AG04450 (cell line): ENCODE data around the gene GRIN2A. TPM values are rescaled to one million over a fixed set of nuclear protein-coding genes. Genes with fewer than 3 reads are reported as not detected.

Source experiments
- CTCF ChIA-PET: fragments of 300-600, 350-600 bp; formaldehyde crosslinking; extraction: SDS; loops from one replicate; lab custom pipeline; 2022; ENCODE audit warnings: antibody characterized with exemption, inconsistent platforms; lab: Charles Lee
- POLR2A ChIA-PET: fragments of 350-600 bp; formaldehyde crosslinking; extraction: SDS; loops from one replicate; lab custom pipeline; 2021; ENCODE audit warnings: antibody characterized with exemption, inconsistent platforms; lab: Yijun Ruan, JAX
- DNase-seq: peaks from one replicate; pipeline ENCODE4 v3.0.0-alpha.2; 2011; ENCODE audit warnings: low read depth, low spot score
- H3K27ac ChIP-seq: one replicate; pipeline ENCODE4 v1.5.1; 2012; ENCODE audit warnings: low read depth, low read length, control low read depth
- H3K27me3 ChIP-seq: one replicate; pipeline ENCODE4 v1.6.0; 2012; ENCODE audit warnings: low read length; ENCODE audit not compliant: control insufficient read depth, insufficient read depth
- H3K4me3 ChIP-seq: 2 replicates; pipeline ENCODE4 v1.5.1; 2011; ENCODE audit warnings: mild to moderate bottlenecking, low read depth, low read length, control low read depth
- H3K9me3 ChIP-seq: 2 replicates; pipeline ENCODE4 v1.5.1; 2012; ENCODE audit warnings: low read length; ENCODE audit not compliant: control insufficient read depth, insufficient read depth
- CTCF ChIP-seq: IDR thresholded peaks from 2 replicates; pipeline ENCODE4 v1.5.1; 2011; ENCODE audit warnings: low read depth, low read length, control low read depth, inconsistent platforms
- polyA plus RNA-seq: library from polyadenylated mRNA; depleted of rRNA; stranded (reverse); fragments of >200 nt; gene quantifications from 2 replicates; pipeline ENCODE4 v1.2.3, GENCODE V29; 2011

Gene GRIN2A
- polyA plus RNA-seq, 1 experiment, result not detected

GRCh38 chr16:9921997-9922396 is 260.2 kb downstream of the GRIN2A start:
- H3K27me3 ChIP-seq, result no peaks in the 10 kb centered on the region
- no peak for DNase-seq
- H3K4me3 ChIP-seq, result no peak overlapping the region
- TF ChIP-seq CTCF, result no peak
- CTCF ChIA-PET, result no interaction called here
- POLR2A ChIA-PET, result no interaction called here
- no peak overlapping the region for H3K27ac ChIP-seq
- H3K9me3 ChIP-seq, result peaks cover 7% of the 10 kb centered on the region; the same call in 1 of the 2 replicates

GRCh38 chr16:9919460-9919859 is 262.8 kb downstream of the GRIN2A start:
- no peak overlapping the region for H3K27ac ChIP-seq
- no peak for TF ChIP-seq CTCF
- H3K9me3 ChIP-seq, result peaks cover 7% of the 10 kb centered on the region; the same call in 1 of the 2 replicates
- no peak overlapping the region for H3K4me3 ChIP-seq
- no peaks in the 10 kb centered on the region for H3K27me3 ChIP-seq
- ChIA-PET CTCF (no interaction called here), POLR2A (no interaction called here)
- DNase-seq, result no peak

GRCh38 chr16:9917691-9918090 is 264.5 kb downstream of the GRIN2A start:
- Histone ChIP-seq H3K27ac (no peak overlapping the region), H3K9me3 (peaks cover 11% of the 10 kb centered on the region; the same call in 1 of the 2 replicates), H3K4me3 (no peak overlapping the region), H3K27me3 (no peaks in the 10 kb centered on the region)
- ChIA-PET CTCF (no interaction called here), POLR2A (no interaction called here)
- no peak for DNase-seq
- no peak for TF ChIP-seq CTCF

- no peaks in the 10 kb centered on the region for H3K27me3 ChIP-seq
- peaks cover 9% of the 10 kb centered on the region for H3K9me3 ChIP-seq
- ChIA-PET POLR2A (no interaction called here), CTCF (no interaction called here)
- TF ChIP-seq CTCF, result no peak
- no peak overlapping the region for H3K4me3 ChIP-seq
- DNase-seq, result no peak
- no peak overlapping the region for H3K27ac ChIP-seq
Measured at GRCh38 chr16:9913604-9914326, 268.5 kb downstream of the GRIN2A start.

- Histone ChIP-seq H3K4me3 (no peak overlapping the region), H3K27ac (no peak overlapping the region), H3K27me3 (no peaks in the 10 kb centered on the region), H3K9me3 (peaks cover 15% of the 10 kb centered on the region)
- TF ChIP-seq CTCF, result no peak
- CTCF ChIA-PET, result no interaction called here
- POLR2A ChIA-PET, result no interaction called here
- no peak for DNase-seq
Measured at GRCh38 chr16:9911989-9912388, 270.2 kb downstream of the GRIN2A start.
